WTC11 (cell line): ENCODE measurements around the gene ECHS1. TPM values are rescaled to one million over a fixed set of nuclear protein-coding genes. Genes with fewer than 3 reads are reported as not detected.

Experiments
- ATAC-seq: fragments of 200-7000 bp; cut with Tn5 transposase; 2 replicates; pipeline ENCODE4 v1.10.0; 2021; ENCODE audit warnings: mild to moderate bottlenecking, moderate library complexity
- CTCF ChIA-PET: fragments of 300-600 bp; sonication (Branson Sonifier 250); formaldehyde crosslinking; loops from one replicate; lab custom pipeline; 2021; ENCODE audit warnings: antibody characterized with exemption; lab: Charles Lee
- POLR2A ChIA-PET: fragments of 350-600 bp; sonication (Branson Sonifier 250); formaldehyde crosslinking; loops from one replicate; lab custom pipeline; 2021; ENCODE audit warnings: antibody characterized with exemption; lab: Charles Lee
- DNase-seq: peaks from one replicate; pipeline ENCODE4 v3.0.0; 2021; ENCODE audit warnings: low spot score
- H3K27ac Mint-ChIP-seq: 2 replicates; pipeline ENCODE4 v1.8.0; 2021; ENCODE audit warnings: mixed read lengths
- H3K27me3 Mint-ChIP-seq: 2 replicates; pipeline ENCODE4 v1.8.0; 2021; ENCODE audit warnings: low read depth, mild to moderate bottlenecking, moderate library complexity, mixed read lengths
- H3K36me3 Mint-ChIP-seq: 2 replicates; pipeline ENCODE4 v1.8.0; 2021; ENCODE audit warnings: mixed read lengths
- H3K4me1 Mint-ChIP-seq: 2 replicates; pipeline ENCODE4 v1.8.0; 2022; ENCODE audit warnings: mixed read lengths
- H3K4me3 Mint-ChIP-seq: 2 replicates; pipeline ENCODE4 v1.8.0; 2021; ENCODE audit warnings: mild to moderate bottlenecking, moderate library complexity, mixed read lengths
- H3K9me3 Mint-ChIP-seq: 2 replicates; pipeline ENCODE4 v1.8.0; 2021; ENCODE audit warnings: mixed read lengths
- CREM ChIP-seq: sonication (generic); formaldehyde crosslinking; IDR thresholded peaks from 2 replicates; pipeline ENCODE4 v1.8.1; 2022; ENCODE audit warnings: mild to moderate bottlenecking, missing genetic modification reagents, moderate library complexity
- FOXK1 ChIP-seq: sonication (generic); formaldehyde crosslinking; IDR thresholded peaks from 2 replicates; pipeline ENCODE4 v1.8.0; 2022; ENCODE audit warnings: mild to moderate bottlenecking, moderate library complexity, missing genetic modification reagents
- GTF2I ChIP-seq: fragments of 250-450 bp; sonication (Bioruptor Pico); conservative IDR thresholded peaks from 2 replicates; pipeline ENCODE4 v1.4.0; 2021; ENCODE audit warnings: mild to moderate bottlenecking
- JAZF1 ChIP-seq: fragments of 250-450 bp; sonication (Bioruptor Pico); IDR thresholded peaks from 2 replicates; pipeline ENCODE4 v1.9.0; 2021; ENCODE audit warnings: moderate library complexity, mild to moderate bottlenecking, inconsistent platforms
- NR2C2 ChIP-seq: sonication (generic); formaldehyde crosslinking; IDR thresholded peaks from 2 replicates; pipeline ENCODE4 v1.8.0; 2022; ENCODE audit warnings: mild to moderate bottlenecking, missing genetic modification reagents
- RORB ChIP-seq: fragments of 250-450 bp; sonication (Bioruptor Pico); IDR thresholded peaks from 2 replicates; pipeline ENCODE4 v1.9.0; 2021; ENCODE audit warnings: mild to moderate bottlenecking
- SOX15 ChIP-seq: fragments of 250-450 bp; sonication (Bioruptor Pico); IDR thresholded peaks from 2 replicates; pipeline ENCODE4 v1.9.0; 2021; ENCODE audit warnings: mild to moderate bottlenecking
- TEAD4 ChIP-seq: sonication (generic); formaldehyde crosslinking; IDR thresholded peaks from 2 replicates; pipeline ENCODE4 v1.8.0; 2022; ENCODE audit warnings: mild to moderate bottlenecking, missing genetic modification reagents
- ZNF263 ChIP-seq: sonication (generic); formaldehyde crosslinking; IDR thresholded peaks from 2 replicates; pipeline ENCODE4 v1.8.1; 2022; ENCODE audit warnings: low read depth, mild to moderate bottlenecking, moderate library complexity, missing genetic modification reagents
- ZNF396 ChIP-seq: fragments of 250-450 bp; sonication (Bioruptor Pico); IDR thresholded peaks from 2 replicates; pipeline ENCODE4 v1.8.0; 2021; ENCODE audit warnings: mild to moderate bottlenecking, moderate library complexity, borderline replicate concordance
- total RNA-seq: library from RNA; stranded (reverse); gene quantifications from 3 replicates; pipeline ENCODE4 v1.2.3, GENCODE V29; 2021
- TF ChIP-seq, protein P1 (sequence below): sonication (generic); formaldehyde crosslinking; IDR thresholded peaks from 2 replicates; pipeline ENCODE4 v1.8.1; 2022; ENCODE audit warnings: low read depth, missing genetic modification reagents, borderline replicate concordance
- TF ChIP-seq, protein P2 (sequence below): fragments of 200-600 bp; IDR thresholded peaks from 2 replicates; pipeline ENCODE4 v1.8.0; 2022; ENCODE audit warnings: antibody characterized with exemption
- TF ChIP-seq, protein P3 (sequence below): sonication (generic); formaldehyde crosslinking; IDR thresholded peaks from 2 replicates; pipeline ENCODE4 v1.8.1; 2022; ENCODE audit warnings: mild to moderate bottlenecking, missing genetic modification reagents, moderate library complexity, borderline replicate concordance
- TF ChIP-seq, protein P4 (sequence below): fragments of 250-450 bp; sonication (Bioruptor Pico); IDR thresholded peaks from 2 replicates; pipeline ENCODE4 v1.8.0; 2021; ENCODE audit warnings: mild to moderate bottlenecking
- TF ChIP-seq, protein P5 (sequence below): fragments of 250-450 bp; sonication (Bioruptor Pico); IDR thresholded peaks from 2 replicates; pipeline ENCODE4 v1.9.0; 2021; ENCODE audit warnings: moderate library complexity, mild to moderate bottlenecking, inconsistent platforms, borderline replicate concordance
- TF ChIP-seq, protein P6 (sequence below): sonication (generic); formaldehyde crosslinking; IDR thresholded peaks from 2 replicates; pipeline ENCODE4 v1.8.0; 2023; ENCODE audit warnings: mild to moderate bottlenecking, missing genetic modification reagents

Gene ECHS1
- total RNA-seq, 1 experiment from 2014 or later, result 84.1 TPM

DNA sequence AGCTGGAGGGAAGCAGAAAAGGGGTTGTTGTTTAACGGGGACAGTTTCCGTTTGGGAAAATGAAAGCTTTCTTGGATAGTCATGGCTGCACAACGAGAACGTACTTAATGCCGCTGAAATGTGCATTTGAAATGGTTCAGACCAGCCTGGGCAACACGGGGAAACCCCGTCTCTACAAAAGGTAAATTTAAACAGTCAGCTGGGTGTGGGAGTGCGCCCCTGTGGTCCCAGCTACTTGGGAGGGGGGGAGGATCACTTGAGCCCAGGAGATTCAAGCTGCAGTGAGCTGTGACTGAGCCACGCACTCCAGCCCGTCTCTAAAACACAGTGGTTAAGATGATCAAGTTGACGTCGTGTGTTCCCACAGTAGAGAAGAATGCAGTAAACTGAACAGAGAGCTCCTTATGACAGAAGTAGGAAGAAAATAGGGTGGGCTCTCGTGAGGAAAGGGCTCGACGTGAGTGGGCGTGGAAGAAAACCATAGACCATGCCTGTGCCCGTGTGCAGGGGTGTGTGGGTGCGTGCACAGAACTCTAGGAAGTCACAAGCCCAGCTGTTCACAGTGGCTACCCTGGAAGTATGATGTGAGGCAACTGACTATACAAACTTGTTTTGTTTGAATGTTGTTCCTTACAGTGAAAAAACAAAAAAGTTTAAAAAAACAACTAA, 11.2 kb downstream of the ECHS1 start:
- CTCF ChIA-PET, result interaction anchor here (1.5 to 2.4 kb wide), 3 partner anchors 32 to 48 kb away, joined by 3 to 14 read pairs (median 6); no protein-coding TSS in a partner anchor
- Mint-ChIP-seq H3K9me3 (no peaks in the 10 kb centered on the region), H3K4me3 (no peak overlapping the region), H3K36me3 (peaks cover 34% of the 10 kb centered on the region), H3K4me1 (no peaks in the 10 kb centered on the region), H3K27ac (no peak overlapping the region), H3K27me3 (peaks cover 12% of the 10 kb centered on the region)
- POLR2A ChIA-PET, result interaction anchor here (0.9 kb wide), 1 partner anchor 11 kb away, joined by 3 read pairs; the partner anchor contains the start of gene ECHS1
- no peak for DNase-seq
- ATAC-seq, result no peak
- TF ChIP-seq TEAD4 (CRISPR knock-in tag), result no peak
- TF ChIP-seq, protein P1, sequence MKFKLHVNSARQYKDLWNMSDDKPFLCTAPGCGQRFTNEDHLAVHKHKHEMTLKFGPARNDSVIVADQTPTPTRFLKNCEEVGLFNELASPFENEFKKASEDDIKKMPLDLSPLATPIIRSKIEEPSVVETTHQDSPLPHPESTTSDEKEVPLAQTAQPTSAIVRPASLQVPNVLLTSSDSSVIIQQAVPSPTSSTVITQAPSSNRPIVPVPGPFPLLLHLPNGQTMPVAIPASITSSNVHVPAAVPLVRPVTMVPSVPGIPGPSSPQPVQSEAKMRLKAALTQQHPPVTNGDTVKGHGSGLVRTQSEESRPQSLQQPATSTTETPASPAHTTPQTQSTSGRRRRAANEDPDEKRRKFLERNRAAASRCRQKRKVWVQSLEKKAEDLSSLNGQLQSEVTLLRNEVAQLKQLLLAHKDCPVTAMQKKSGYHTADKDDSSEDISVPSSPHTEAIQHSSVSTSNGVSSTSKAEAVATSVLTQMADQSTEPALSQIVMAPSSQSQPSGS, result no peak
- no peak for TF ChIP-seq ZNF263 (CRISPR knock-in tag)
- TF ChIP-seq, protein P2, sequence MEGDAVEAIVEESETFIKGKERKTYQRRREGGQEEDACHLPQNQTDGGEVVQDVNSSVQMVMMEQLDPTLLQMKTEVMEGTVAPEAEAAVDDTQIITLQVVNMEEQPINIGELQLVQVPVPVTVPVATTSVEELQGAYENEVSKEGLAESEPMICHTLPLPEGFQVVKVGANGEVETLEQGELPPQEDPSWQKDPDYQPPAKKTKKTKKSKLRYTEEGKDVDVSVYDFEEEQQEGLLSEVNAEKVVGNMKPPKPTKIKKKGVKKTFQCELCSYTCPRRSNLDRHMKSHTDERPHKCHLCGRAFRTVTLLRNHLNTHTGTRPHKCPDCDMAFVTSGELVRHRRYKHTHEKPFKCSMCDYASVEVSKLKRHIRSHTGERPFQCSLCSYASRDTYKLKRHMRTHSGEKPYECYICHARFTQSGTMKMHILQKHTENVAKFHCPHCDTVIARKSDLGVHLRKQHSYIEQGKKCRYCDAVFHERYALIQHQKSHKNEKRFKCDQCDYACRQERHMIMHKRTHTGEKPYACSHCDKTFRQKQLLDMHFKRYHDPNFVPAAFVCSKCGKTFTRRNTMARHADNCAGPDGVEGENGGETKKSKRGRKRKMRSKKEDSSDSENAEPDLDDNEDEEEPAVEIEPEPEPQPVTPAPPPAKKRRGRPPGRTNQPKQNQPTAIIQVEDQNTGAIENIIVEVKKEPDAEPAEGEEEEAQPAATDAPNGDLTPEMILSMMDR, result no peak
- TF ChIP-seq NR2C2 (CRISPR knock-in tag), result no peak
- TF ChIP-seq RORB (CRISPR knock-in tag), result no peak

DNA sequence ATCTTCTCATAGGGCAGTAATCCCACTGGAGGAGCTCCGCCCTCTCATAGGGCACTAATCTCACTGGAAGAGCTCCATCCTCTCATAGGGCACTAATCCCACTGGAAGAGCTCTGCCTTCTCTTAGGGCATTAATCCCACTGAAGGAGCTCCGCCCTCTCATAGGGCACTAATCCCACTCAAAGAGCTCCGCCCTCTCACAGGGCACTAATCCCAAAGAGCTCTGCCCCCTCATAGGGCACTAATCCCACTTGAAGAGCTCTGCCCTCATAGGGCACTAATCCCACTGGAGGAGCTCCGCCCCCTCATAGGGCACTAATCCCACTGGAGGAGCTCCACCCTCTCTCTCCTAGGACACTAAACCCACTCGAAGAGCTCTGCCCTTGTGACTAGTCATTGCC, 11.9 kb downstream of the ECHS1 start:
- no peak for ATAC-seq
- H3K4me1 Mint-ChIP-seq, result no peaks in the 10 kb centered on the region
- no peaks in the 10 kb centered on the region for H3K9me3 Mint-ChIP-seq
- CTCF ChIA-PET, result interaction anchor here (1.5 to 2.4 kb wide), 3 partner anchors 31 to 47 kb away, joined by 3 to 14 read pairs (median 6); no protein-coding TSS in a partner anchor
- peaks cover 33% of the 10 kb centered on the region for H3K36me3 Mint-ChIP-seq
- TF ChIP-seq JAZF1, result no peak
- H3K27ac Mint-ChIP-seq, result no peak overlapping the region
- H3K27me3 Mint-ChIP-seq, result peaks cover 12% of the 10 kb centered on the region
- no peak overlapping the region for H3K4me3 Mint-ChIP-seq
- no peak for DNase-seq
- POLR2A ChIA-PET, result interaction anchor here (0.9 kb wide), 1 partner anchor 12 kb away, joined by 3 read pairs; the partner anchor contains the start of gene ECHS1

DNA sequence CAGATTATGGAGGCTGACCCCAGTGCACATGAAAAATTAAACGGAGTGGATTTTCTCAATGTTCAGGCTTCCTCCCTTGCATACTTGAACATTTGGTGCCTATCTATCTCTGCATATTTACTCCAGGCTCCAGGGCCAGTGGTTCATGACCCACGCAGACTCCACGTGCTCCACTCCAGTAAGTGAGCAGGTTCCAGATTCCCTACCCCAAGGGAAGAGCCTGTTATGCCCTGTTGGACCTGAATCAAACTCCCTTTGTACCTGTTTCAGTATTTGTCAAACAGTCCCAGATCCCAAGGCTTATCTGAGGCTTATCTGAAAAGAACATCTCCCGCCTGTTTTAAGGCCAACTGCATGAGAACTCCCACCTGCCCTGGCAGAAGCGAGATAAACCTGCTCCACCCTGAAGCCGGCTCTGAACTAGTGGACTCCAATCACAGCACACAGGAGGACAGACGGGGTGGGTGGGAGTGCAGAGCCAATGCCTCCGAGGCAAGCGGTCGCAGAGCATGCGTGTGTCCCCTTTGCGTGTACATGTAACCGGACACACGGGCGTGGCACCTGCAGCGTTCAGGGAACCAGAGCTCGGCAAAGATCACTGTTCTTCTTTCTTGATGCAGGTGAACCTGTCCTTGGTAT, 13.1 kb downstream of the ECHS1 start:
- H3K36me3 Mint-ChIP-seq, result peaks cover 25% of the 10 kb centered on the region
- peaks cover 12% of the 10 kb centered on the region for H3K27me3 Mint-ChIP-seq
- H3K9me3 Mint-ChIP-seq, result no peaks in the 10 kb centered on the region
- H3K4me1 Mint-ChIP-seq, result no peaks in the 10 kb centered on the region
- H3K4me3 Mint-ChIP-seq, result no peak overlapping the region
- POLR2A ChIA-PET, result no interaction called here
- DNase-seq (no peak), ATAC-seq (no peak)
- CTCF ChIA-PET, result no interaction called here
- no peak overlapping the region for H3K27ac Mint-ChIP-seq
- no peak for TF ChIP-seq NR2C2 (CRISPR knock-in tag)
- no peak for TF ChIP-seq SOX15 (CRISPR knock-in tag)
- TF ChIP-seq, protein P3, sequence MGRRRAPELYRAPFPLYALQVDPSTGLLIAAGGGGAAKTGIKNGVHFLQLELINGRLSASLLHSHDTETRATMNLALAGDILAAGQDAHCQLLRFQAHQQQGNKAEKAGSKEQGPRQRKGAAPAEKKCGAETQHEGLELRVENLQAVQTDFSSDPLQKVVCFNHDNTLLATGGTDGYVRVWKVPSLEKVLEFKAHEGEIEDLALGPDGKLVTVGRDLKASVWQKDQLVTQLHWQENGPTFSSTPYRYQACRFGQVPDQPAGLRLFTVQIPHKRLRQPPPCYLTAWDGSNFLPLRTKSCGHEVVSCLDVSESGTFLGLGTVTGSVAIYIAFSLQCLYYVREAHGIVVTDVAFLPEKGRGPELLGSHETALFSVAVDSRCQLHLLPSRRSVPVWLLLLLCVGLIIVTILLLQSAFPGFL (CRISPR knock-in tag), result no peak
- no peak for TF ChIP-seq GTF2I (CRISPR knock-in tag)
- TF ChIP-seq, protein P4, sequence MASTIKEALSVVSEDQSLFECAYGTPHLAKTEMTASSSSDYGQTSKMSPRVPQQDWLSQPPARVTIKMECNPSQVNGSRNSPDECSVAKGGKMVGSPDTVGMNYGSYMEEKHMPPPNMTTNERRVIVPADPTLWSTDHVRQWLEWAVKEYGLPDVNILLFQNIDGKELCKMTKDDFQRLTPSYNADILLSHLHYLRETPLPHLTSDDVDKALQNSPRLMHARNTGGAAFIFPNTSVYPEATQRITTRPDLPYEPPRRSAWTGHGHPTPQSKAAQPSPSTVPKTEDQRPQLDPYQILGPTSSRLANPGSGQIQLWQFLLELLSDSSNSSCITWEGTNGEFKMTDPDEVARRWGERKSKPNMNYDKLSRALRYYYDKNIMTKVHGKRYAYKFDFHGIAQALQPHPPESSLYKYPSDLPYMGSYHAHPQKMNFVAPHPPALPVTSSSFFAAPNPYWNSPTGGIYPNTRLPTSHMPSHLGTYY (CRISPR knock-in tag), result no peak
- TF ChIP-seq, protein P5, sequence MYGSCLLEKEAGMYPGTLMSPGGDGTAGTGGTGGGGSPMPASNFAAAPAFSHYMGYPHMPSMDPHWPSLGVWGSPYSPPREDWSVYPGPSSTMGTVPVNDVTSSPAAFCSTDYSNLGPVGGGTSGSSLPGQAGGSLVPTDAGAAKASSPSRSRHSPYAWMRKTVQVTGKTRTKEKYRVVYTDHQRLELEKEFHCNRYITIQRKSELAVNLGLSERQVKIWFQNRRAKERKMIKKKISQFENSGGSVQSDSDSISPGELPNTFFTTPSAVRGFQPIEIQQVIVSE, result no peak
- no peak for TF ChIP-seq FOXK1 (CRISPR knock-in tag)
- TF ChIP-seq, protein P6, sequence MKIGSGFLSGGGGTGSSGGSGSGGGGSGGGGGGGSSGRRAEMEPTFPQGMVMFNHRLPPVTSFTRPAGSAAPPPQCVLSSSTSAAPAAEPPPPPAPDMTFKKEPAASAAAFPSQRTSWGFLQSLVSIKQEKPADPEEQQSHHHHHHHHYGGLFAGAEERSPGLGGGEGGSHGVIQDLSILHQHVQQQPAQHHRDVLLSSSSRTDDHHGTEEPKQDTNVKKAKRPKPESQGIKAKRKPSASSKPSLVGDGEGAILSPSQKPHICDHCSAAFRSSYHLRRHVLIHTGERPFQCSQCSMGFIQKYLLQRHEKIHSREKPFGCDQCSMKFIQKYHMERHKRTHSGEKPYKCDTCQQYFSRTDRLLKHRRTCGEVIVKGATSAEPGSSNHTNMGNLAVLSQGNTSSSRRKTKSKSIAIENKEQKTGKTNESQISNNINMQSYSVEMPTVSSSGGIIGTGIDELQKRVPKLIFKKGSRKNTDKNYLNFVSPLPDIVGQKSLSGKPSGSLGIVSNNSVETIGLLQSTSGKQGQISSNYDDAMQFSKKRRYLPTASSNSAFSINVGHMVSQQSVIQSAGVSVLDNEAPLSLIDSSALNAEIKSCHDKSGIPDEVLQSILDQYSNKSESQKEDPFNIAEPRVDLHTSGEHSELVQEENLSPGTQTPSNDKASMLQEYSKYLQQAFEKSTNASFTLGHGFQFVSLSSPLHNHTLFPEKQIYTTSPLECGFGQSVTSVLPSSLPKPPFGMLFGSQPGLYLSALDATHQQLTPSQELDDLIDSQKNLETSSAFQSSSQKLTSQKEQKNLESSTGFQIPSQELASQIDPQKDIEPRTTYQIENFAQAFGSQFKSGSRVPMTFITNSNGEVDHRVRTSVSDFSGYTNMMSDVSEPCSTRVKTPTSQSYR, result no peak
- no peak for TF ChIP-seq ZNF396 (CRISPR knock-in tag)
- TF ChIP-seq, protein P2, result no peak
- TF ChIP-seq CREM (CRISPR knock-in tag), result no peak
